Measurements from ENCODE around the gene GADD45G. TPM values are rescaled to one million over a fixed set of nuclear protein-coding genes. Genes with fewer than 3 reads are reported as not detected.

GADD45G gene
- total and polyA plus RNA-seq, 2 experiments from 2014 or later, result 12.7 to 24.1 TPM

- Mint-ChIP-seq H3K36me3 (ENCODE audit: low read depth) (no peaks in the 10 kb centered on the region), H3K27ac (no peak overlapping the region), H3K27me3 (ENCODE audit: insufficient read depth, low read depth, poor library complexity) (peaks cover 9% of the 10 kb centered on the region), H3K4me3 (no peak overlapping the region), H3K9me3 (no peaks in the 10 kb centered on the region), H3K4me1 (no peaks in the 10 kb centered on the region; the same call in 1 of the 3 replicates)
- Histone ChIP-seq H3F3A (replicated peaks; ENCODE audit: low read depth) (no peaks in the 10 kb centered on the region), H3K36me3 (ENCODE audit: insufficient read depth) (no peaks in the 10 kb centered on the region), H4K20me1 (replicated peaks; ENCODE audit: insufficient read depth) (no peaks in the 10 kb centered on the region), H3K4me3 (no peak overlapping the region), H3K27me3 (ENCODE audit: insufficient read depth) (no peaks in the 10 kb centered on the region), H2AFZ (no peak overlapping the region; the same call in 1 of the 2 replicates), H3K27ac (ENCODE audit: low read depth) (no peak overlapping the region), H3K79me2 (replicated peaks; ENCODE audit: insufficient read depth) (no peaks in the 10 kb centered on the region), H3K4me2 (no peak overlapping the region), H3K4me1 (ENCODE audit: insufficient read depth) (no peaks in the 10 kb centered on the region), H3K9me2 (ENCODE audit: insufficient read depth) (peaks cover 3% of the 10 kb centered on the region; the same call in 1 of the 2 replicates)
- DNase-seq (ENCODE audit: low spot score) (no peak), ATAC-seq (no peak)
- TF ChIP-seq POLR2AphosphoS5 (IDR thresholded peaks at IDR 0.05; ENCODE audit: low read depth), result no peak
- TF ChIP-seq ZNF114 (CRISPR knock-in tag; IDR thresholded peaks at IDR 0.05), result no peak
- TF ChIP-seq ETS1 (IDR thresholded peaks at IDR 0.05), result no peak
- TF ChIP-seq EZH2phosphoT487 (IDR thresholded peaks at IDR 0.05; ENCODE audit: unreplicated experiment), result no peak
- TF ChIP-seq EZH2 (IDR thresholded peaks at IDR 0.05; ENCODE audit: low read depth, unreplicated experiment), result no peak
- TF ChIP-seq CTCF (conservative IDR thresholded peaks at IDR 0.05; ENCODE audit: low read depth in 2 of 2), result no peak
- TF ChIP-seq ZNF462 (CRISPR knock-in tag; IDR thresholded peaks at IDR 0.05), result no peak
- no peak for TF ChIP-seq JUNB (IDR thresholded peaks at IDR 0.05; ENCODE audit: unreplicated experiment)
- no peak for TF ChIP-seq STAT1 (IDR thresholded peaks at IDR 0.05; ENCODE audit: unreplicated experiment)
- no peak for TF ChIP-seq ZNF331 (CRISPR knock-in tag; IDR thresholded peaks at IDR 0.05; ENCODE audit: low read depth)
- no peak for TF ChIP-seq NANOG (IDR thresholded peaks at IDR 0.05; ENCODE audit: borderline replicate concordance)
- TF ChIP-seq REST (IDR thresholded peaks at IDR 0.05; ENCODE audit: unreplicated experiment), result no peak
- no peak for TF ChIP-seq CREB1 (CRISPR knock-in tag; IDR thresholded peaks at IDR 0.05; ENCODE audit: low read depth)
Measured at GRCh38 chr9:89632192-89632733, 27.5 kb downstream of the GADD45G start.
